MM.1S (cell line): ENCODE results near the gene PITPNM3.

Experiments
- DNase-seq: peaks from one replicate; pipeline ENCODE4 v3.0.0-alpha.2; 2015
- H2AFZ ChIP-seq: fragments of 300-600 bp; sonication (generic); 2 replicates; pipeline ENCODE4 v1.6.0; 2016; ENCODE audit warnings: antibody characterized with exemption, low read length
- H3F3A ChIP-seq: fragments of 300-600 bp; sonication (generic); 2 replicates; pipeline ENCODE4 v1.6.1; 2016; ENCODE audit warnings: mild to moderate bottlenecking, antibody characterized with exemption, low read length, moderate library complexity, mixed read lengths; ENCODE audit not compliant: insufficient read depth
- H3K27ac ChIP-seq: fragments of 300-600 bp; sonication (generic); 2 replicates; pipeline ENCODE4 v1.5.1; 2016; ENCODE audit warnings: mild to moderate bottlenecking, low read length
- H3K27me3 ChIP-seq: fragments of 300-600 bp; sonication (generic); replicated peaks from 2 replicates; pipeline ENCODE4 v1.6.0; 2016; ENCODE audit warnings: low read length; ENCODE audit not compliant: insufficient read depth
- H3K36me3 ChIP-seq: fragments of 300-600 bp; sonication (generic); replicated peaks from 2 replicates; pipeline ENCODE4 v1.6.1; 2016; ENCODE audit warnings: mild to moderate bottlenecking, low read length, mixed read lengths; ENCODE audit not compliant: insufficient read depth
- H3K4me1 ChIP-seq: fragments of 300-600 bp; sonication (generic); 2 replicates; pipeline ENCODE4 v1.6.1; 2016; ENCODE audit warnings: low read length, mixed read lengths
- H3K4me2 ChIP-seq: fragments of 300-600 bp; sonication (generic); 2 replicates; pipeline ENCODE4 v1.6.0; 2016; ENCODE audit warnings: low read depth, low read length
- H3K4me3 ChIP-seq: fragments of 300-600 bp; sonication (generic); 2 replicates; pipeline ENCODE4 v1.5.1; 2016; ENCODE audit warnings: low read length, mixed read lengths
- H3K79me2 ChIP-seq: fragments of 300-600 bp; sonication (generic); 2 replicates; pipeline ENCODE4 v1.6.1; 2016; ENCODE audit warnings: mixed run types, low read length, mixed read lengths
- H3K9ac ChIP-seq: fragments of 300-600 bp; sonication (generic); 2 replicates; pipeline ENCODE4 v1.6.1; 2016; ENCODE audit warnings: low read length, mixed read lengths
- H3K9me2 ChIP-seq: fragments of 300-600 bp; sonication (generic); replicated peaks from 2 replicates; pipeline ENCODE4 v1.6.1; 2016; ENCODE audit warnings: mild to moderate bottlenecking, low read length, mixed read lengths; ENCODE audit not compliant: insufficient read depth
- H3K9me3 ChIP-seq: fragments of 300-600 bp; sonication (generic); replicated peaks from 2 replicates; pipeline ENCODE4 v1.6.1; 2016; ENCODE audit warnings: mild to moderate bottlenecking, low read length, mixed read lengths; ENCODE audit not compliant: insufficient read depth
- H4K20me1 ChIP-seq: fragments of 300-600 bp; sonication (generic); 2 replicates; pipeline ENCODE4 v1.6.1; 2016; ENCODE audit warnings: mild to moderate bottlenecking, low read length, moderate library complexity, mixed read lengths; ENCODE audit not compliant: insufficient read depth
- EZH2 ChIP-seq: fragments of 300-600 bp; sonication (generic); optimal IDR thresholded peaks from 2 replicates; pipeline ENCODE3; 2017; ENCODE audit warnings: low read depth, mild to moderate bottlenecking, antibody characterized with exemption, low read length, mixed read lengths
- EZH2phosphoT487 ChIP-seq: fragments of 300-600 bp; sonication (generic); IDR thresholded peaks from 2 replicates; pipeline ENCODE4 v1.6.1; 2018; ENCODE audit warnings: antibody characterized with exemption, low read length
- TF ChIP-seq, protein P1 (sequence below): fragments of 300-600 bp; sonication (generic); IDR thresholded peaks from 2 replicates; pipeline ENCODE4 v1.5.1; 2016; ENCODE audit warnings: antibody characterized with exemption, low read length, mixed read lengths

PITPNM3 gene

DNA sequence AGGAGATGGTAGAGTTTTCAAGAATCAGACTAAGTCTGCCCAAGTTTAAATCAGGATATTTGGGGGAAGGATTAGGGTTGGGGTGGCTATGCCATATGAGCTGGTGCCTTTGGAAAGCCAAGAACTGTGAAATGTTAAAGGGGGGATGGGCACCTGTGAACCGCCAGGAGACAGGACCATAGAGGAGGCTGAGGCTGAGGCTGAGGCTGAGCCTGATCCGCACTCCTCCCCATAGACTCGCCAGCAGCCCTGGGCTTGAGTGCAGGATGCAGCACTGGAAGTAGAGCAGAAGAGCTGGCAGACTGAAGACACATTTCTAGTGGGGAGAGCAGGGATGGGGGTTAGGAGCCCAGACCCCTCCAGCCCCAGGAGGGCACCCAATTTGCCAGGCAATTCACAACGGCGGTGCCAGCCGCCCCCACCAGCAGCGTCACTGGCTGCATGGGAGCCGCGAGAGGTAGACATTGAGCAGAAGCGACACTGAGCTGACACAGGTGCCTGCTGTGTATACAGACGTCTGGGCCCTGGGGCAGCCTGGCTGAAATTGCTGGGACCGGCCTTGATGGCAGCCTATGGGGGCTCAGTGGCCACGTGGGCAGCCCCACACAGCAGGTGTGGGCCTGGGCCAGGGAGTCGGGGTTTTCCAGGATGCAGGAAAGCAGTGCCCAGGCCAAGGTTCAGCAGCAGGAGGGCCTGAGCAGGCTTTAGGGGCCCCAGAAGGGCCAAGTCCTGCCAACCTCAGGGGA lies 102.9 kb downstream of the PITPNM3 start:
- no peak for DNase-seq
- H3K9me2 ChIP-seq, result no peaks in the 10 kb centered on the region
- H3K36me3 ChIP-seq, result no peaks in the 10 kb centered on the region
- no peaks in the 10 kb centered on the region for H3K79me2 ChIP-seq
- no peak overlapping the region for H3K9ac ChIP-seq
- no peak overlapping the region for H3K27ac ChIP-seq
- no peaks in the 10 kb centered on the region for H4K20me1 ChIP-seq
- H3K9me3 ChIP-seq, result no peaks in the 10 kb centered on the region
- TF ChIP-seq EZH2phosphoT487 (no peak), EZH2 (no peak)
- TF ChIP-seq, protein P1, sequence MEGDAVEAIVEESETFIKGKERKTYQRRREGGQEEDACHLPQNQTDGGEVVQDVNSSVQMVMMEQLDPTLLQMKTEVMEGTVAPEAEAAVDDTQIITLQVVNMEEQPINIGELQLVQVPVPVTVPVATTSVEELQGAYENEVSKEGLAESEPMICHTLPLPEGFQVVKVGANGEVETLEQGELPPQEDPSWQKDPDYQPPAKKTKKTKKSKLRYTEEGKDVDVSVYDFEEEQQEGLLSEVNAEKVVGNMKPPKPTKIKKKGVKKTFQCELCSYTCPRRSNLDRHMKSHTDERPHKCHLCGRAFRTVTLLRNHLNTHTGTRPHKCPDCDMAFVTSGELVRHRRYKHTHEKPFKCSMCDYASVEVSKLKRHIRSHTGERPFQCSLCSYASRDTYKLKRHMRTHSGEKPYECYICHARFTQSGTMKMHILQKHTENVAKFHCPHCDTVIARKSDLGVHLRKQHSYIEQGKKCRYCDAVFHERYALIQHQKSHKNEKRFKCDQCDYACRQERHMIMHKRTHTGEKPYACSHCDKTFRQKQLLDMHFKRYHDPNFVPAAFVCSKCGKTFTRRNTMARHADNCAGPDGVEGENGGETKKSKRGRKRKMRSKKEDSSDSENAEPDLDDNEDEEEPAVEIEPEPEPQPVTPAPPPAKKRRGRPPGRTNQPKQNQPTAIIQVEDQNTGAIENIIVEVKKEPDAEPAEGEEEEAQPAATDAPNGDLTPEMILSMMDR, result no peak
- no peak overlapping the region for H2AFZ ChIP-seq
- peaks cover 25% of the 10 kb centered on the region for H3K27me3 ChIP-seq
- no peak overlapping the region for H3K4me3 ChIP-seq
- H3F3A ChIP-seq, result no peaks in the 10 kb centered on the region; the same call in 1 of the 2 replicates
- H3K4me1 ChIP-seq, result peaks cover 8% of the 10 kb centered on the region
- no peak overlapping the region for H3K4me2 ChIP-seq

DNA sequence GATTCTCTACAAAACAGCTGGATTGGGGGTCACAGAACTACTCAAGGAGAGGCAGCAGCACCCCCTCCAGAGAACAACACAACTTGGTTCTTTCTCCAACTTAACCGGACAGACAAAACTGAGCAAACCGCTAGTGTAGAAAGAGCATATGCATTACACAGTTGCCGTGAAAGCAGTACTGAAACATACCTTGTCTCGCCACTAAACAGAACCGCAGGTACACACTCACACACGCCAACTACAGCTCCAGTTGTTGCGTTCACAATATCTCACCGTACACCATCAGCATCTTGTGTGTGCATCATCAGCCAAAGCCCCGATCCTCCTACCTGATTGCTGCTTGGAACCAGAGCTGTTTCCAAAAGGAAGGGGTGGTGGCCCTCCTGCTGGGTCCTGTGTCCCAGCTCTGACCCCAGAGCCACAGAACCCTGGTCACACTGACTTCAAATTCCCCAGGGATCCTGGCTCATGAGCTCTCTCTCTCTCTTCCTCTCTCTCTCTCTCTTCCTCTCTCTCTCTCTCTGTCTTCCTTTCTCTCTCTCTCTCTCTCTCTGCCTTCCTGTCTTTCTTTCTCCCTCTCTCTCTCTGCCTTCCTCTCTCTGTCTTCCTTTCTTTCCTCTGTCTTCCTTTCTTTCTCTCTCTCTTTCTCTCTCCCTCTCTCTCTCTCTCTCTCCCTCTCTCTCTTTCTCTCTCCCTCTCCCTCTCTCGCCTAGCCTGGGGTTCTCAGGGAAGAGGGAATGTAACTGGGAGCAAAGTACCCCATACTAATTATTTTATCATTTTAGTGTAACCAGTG lies 103.7 kb downstream of the PITPNM3 start:
- Histone ChIP-seq H3K4me2 (no peak overlapping the region), H3K9ac (no peak overlapping the region), H3K36me3 (no peaks in the 10 kb centered on the region), H3F3A (no peaks in the 10 kb centered on the region; the same call in 1 of the 2 replicates), H2AFZ (no peak overlapping the region), H3K9me2 (no peaks in the 10 kb centered on the region), H3K79me2 (no peaks in the 10 kb centered on the region), H3K27ac (no peak overlapping the region), H3K4me3 (no peak overlapping the region), H4K20me1 (no peaks in the 10 kb centered on the region), H3K4me1 (peaks cover 8% of the 10 kb centered on the region), H3K9me3 (no peaks in the 10 kb centered on the region), H3K27me3 (peaks cover 20% of the 10 kb centered on the region)
- DNase-seq, result peak; percentile 18
- TF ChIP-seq, protein P1, result no peak
- no peak for TF ChIP-seq EZH2
- TF ChIP-seq EZH2phosphoT487, result no peak

DNA sequence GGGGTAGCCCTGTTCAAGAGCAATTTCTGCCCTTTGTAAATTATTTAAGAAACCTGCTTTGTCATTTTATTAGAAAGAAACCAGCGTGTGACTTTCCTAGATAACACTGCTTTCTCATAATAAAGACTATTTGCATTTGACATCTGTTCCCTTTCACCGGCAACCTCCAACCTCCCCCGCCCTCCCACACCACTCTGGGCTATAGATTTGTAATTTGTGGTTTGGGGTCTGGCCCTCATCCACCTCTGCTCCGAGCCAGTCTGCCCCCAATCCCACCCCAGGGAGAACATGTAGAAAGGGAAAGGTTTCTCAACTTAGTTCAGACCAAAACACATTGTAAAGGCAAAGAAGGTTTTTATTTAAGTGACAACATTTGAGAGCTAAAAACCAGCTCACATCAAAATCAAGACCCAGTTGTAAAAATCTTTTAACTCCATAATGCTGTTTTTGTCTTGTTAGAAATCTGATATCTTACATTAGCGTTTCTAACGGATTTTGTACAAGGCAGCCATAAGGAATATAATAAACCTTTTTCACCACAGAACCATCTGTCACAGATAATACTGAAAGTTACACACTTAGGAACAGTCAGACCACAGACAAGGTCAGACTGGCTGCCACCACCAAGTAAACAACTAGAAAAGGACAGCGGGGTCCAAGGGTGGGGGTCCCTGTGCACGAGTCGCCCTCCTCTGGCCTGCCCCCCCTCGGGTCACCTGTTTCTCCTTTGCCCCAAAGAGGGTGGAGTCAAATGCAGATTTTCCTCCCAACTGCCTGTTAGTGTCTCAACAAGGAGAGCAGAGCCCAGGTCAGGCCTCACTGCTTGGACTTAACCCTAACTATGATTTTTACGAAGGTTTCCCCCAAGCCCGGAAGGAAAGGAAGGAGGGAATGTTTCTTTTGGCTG lies 105.2 kb downstream of the PITPNM3 start:
- no peaks in the 10 kb centered on the region for H4K20me1 ChIP-seq
- no peak overlapping the region for H3K4me2 ChIP-seq
- no peak for DNase-seq

More for the DNA sequence above, 105.2 kb downstream of the PITPNM3 start:
- H3F3A ChIP-seq, result no peaks in the 10 kb centered on the region; the same call in 1 of the 2 replicates
- H3K9ac ChIP-seq, result no peak overlapping the region
- no peaks in the 10 kb centered on the region for H3K4me1 ChIP-seq
- no peaks in the 10 kb centered on the region for H3K36me3 ChIP-seq
- H3K27me3 ChIP-seq, result peaks cover 20% of the 10 kb centered on the region
- H2AFZ ChIP-seq, result no peak overlapping the region
- H3K9me3 ChIP-seq, result no peaks in the 10 kb centered on the region
- no peak overlapping the region for H3K27ac ChIP-seq
- no peaks in the 10 kb centered on the region for H3K79me2 ChIP-seq
- TF ChIP-seq, protein P1, result no peak
- no peak for TF ChIP-seq EZH2
- TF ChIP-seq EZH2phosphoT487, result no peak
- no peaks in the 10 kb centered on the region for H3K9me2 ChIP-seq
- H3K4me3 ChIP-seq, result no peak overlapping the region
